ENCODE data around the gene ATP8B2.
"Not testable (repeated sequence)": the region's sequence is repeated elsewhere in the genome, so short reads cannot be mapped to it uniquely, and the experiment has no call there.

ATP8B2 gene

GRCh38 chr1:154324241-154324640, 1.1 kb upstream of the ATP8B2 start:
- no peak for DNase-seq

- DNase-seq = peak; percentile 47
These were observed 539 bp downstream of the ATP8B2 start for GRCh38 chr1:154325583-154326545.

GRCh38 chr1:154326546-154327465, 1.5 kb downstream of the ATP8B2 start:
- no peak for DNase-seq

GRCh38 chr1:154327466-154328317, 2.4 kb downstream of the ATP8B2 start:
- DNase-seq = no peak

- DNase-seq = peak; percentile 87
These were observed 3.2 kb downstream of the ATP8B2 start for GRCh38 chr1:154328318-154329151.

GRCh38 chr1:154329152-154329521, 3.8 kb downstream of the ATP8B2 start:
- DNase-seq = no peak

GRCh38 chr1:154329551-154330131, 4.3 kb downstream of the ATP8B2 start:
- no peak for DNase-seq

GRCh38 chr1:154330669-154331068, 5.3 kb downstream of the ATP8B2 start:
- no peak for DNase-seq

GRCh38 chr1:154334079-154335024, 9.0 kb downstream of the ATP8B2 start:
- DNase-seq = no peak

- peak; percentile 90 for DNase-seq
These were observed 9.8 kb downstream of the ATP8B2 start for GRCh38 chr1:154335025-154335714.

GRCh38 chr1:154337253-154337894, 12.0 kb downstream of the ATP8B2 start:
- no peak for DNase-seq

GRCh38 chr1:154338875-154339274, 13.6 kb downstream of the ATP8B2 start:
- no peak for DNase-seq

- DNase-seq = not testable (repeated sequence)
These were observed 16.0 kb downstream of the ATP8B2 start for GRCh38 chr1:154341366-154341765.

GRCh38 chr1:154342132-154342531, 16.8 kb downstream of the ATP8B2 start:
- DNase-seq = no peak

- DNase-seq = peak; percentile 65
These were observed 17.6 kb downstream of the ATP8B2 start for GRCh38 chr1:154342836-154343472.

- peak; percentile 83 for DNase-seq
These were observed 19.9 kb downstream of the ATP8B2 start for GRCh38 chr1:154344977-154345837.

- no peak for DNase-seq
These were observed 21.1 kb downstream of the ATP8B2 start for GRCh38 chr1:154346276-154346917.

Data from T-helper 9 cell (primary cell).